ENCODE data around the gene FSTL5. TPM values are rescaled to one million over a fixed set of nuclear protein-coding genes. Genes with fewer than 3 reads are reported as not detected.

Gene FSTL5
- total RNA-seq, 1 donor = not detected

DNA sequence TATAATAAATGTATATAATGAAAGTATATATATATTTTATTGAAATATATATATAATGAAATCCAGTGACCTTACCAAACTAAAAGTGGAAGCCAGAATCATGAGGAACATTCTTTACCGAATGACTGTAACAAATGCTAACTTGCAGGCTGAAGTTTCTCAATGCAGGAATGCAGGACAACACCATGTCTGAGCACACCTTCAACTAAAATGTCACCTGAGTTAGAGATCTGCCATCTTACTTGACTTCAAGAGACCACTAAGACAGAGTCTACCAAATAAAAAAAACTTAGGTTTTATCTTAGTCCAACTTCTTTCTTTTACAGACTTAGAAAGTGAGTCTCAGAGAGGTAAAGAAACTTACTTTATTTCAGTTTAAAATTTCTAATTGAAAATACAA is 176.2 kb downstream of the FSTL5 start:
- Histone ChIP-seq H3K36me3 (ENCODE audit: insufficient read depth, low read length) (no peaks in the 10 kb centered on the region), H3K79me2 (ENCODE audit: insufficient read depth, low read length) (no peaks in the 10 kb centered on the region), H3K9me3 (ENCODE audit: low read depth, low read length) (no peaks in the 10 kb centered on the region), H3K27ac (ENCODE audit: low read depth, low read length) (no peak overlapping the region), H3K4me1 (ENCODE audit: insufficient read depth, low read length) (no peaks in the 10 kb centered on the region), H4K20me1 (ENCODE audit: insufficient read depth, low read length) (no peaks in the 10 kb centered on the region), H3K4me3 (ENCODE audit: insufficient read depth, low read length) (no peak overlapping the region), H3K27me3 (ENCODE audit: insufficient read depth, low read length) (no peaks in the 10 kb centered on the region), H3K4me2 (ENCODE audit: insufficient read depth, low read length) (no peak overlapping the region), H2AFZ (ENCODE audit: low read length) (no peak overlapping the region)
- no peak for DNase-seq (ENCODE audit: insufficient read length, low spot score, missing footprints)
- no peak for TF ChIP-seq CTCF (IDR thresholded peaks at IDR 0.05; ENCODE audit: extremely low read depth, low read depth, low read length)

DNA sequence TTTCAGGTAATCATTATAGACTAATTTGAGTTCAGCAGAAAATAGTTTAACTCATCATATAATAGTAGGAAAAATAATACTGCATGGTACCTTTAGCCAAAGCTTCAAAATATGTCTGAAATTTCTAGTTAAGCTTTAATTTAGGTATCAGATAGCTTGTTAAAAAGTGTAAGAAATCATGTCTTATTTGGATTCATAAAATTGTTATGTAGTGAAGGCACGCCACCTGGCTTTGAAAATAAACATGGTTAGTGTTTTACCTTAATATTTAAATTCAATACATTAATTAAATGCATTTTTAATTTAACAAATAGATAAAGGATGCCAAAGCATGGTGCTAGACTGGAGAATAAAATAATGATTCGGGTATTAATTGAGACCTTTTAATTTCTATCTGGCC is 211.4 kb downstream of the FSTL5 start:
- no peak for TF ChIP-seq CTCF (IDR thresholded peaks at IDR 0.05; ENCODE audit: extremely low read depth, low read depth, low read length)
- no peak for DNase-seq (ENCODE audit: insufficient read length, low spot score, missing footprints)

GRCh38 chr4:161949946-161950725 is 213.7 kb downstream of the FSTL5 start:
- Histone ChIP-seq H3K79me2 (ENCODE audit: insufficient read depth, low read length) (no peaks in the 10 kb centered on the region), H3K36me3 (ENCODE audit: insufficient read depth, low read length) (no peaks in the 10 kb centered on the region), H2AFZ (ENCODE audit: low read length) (no peak overlapping the region), H3K4me1 (ENCODE audit: insufficient read depth, low read length) (no peaks in the 10 kb centered on the region), H3K27ac (ENCODE audit: low read depth, low read length) (no peak overlapping the region), H4K20me1 (ENCODE audit: insufficient read depth, low read length) (no peaks in the 10 kb centered on the region), H3K9me3 (ENCODE audit: low read depth, low read length) (no peaks in the 10 kb centered on the region), H3K4me2 (ENCODE audit: insufficient read depth, low read length) (no peak overlapping the region), H3K4me3 (ENCODE audit: insufficient read depth, low read length) (no peak overlapping the region), H3K27me3 (ENCODE audit: insufficient read depth, low read length) (no peaks in the 10 kb centered on the region)
- TF ChIP-seq CTCF (IDR thresholded peaks at IDR 0.05; ENCODE audit: extremely low read depth, low read depth, low read length) = no peak
- no peak for DNase-seq (ENCODE audit: insufficient read length, low spot score, missing footprints)

More for the DNA sequence above, 211.4 kb downstream of the FSTL5 start:
- Histone ChIP-seq H3K27me3 (ENCODE audit: insufficient read depth, low read length) (no peaks in the 10 kb centered on the region), H4K20me1 (ENCODE audit: insufficient read depth, low read length) (no peaks in the 10 kb centered on the region), H3K4me2 (ENCODE audit: insufficient read depth, low read length) (no peak overlapping the region), H2AFZ (ENCODE audit: low read length) (no peak overlapping the region), H3K4me1 (ENCODE audit: insufficient read depth, low read length) (no peaks in the 10 kb centered on the region), H3K27ac (ENCODE audit: low read depth, low read length) (no peak overlapping the region), H3K79me2 (ENCODE audit: insufficient read depth, low read length) (no peaks in the 10 kb centered on the region), H3K9me3 (ENCODE audit: low read depth, low read length) (no peaks in the 10 kb centered on the region), H3K4me3 (ENCODE audit: insufficient read depth, low read length) (no peak overlapping the region), H3K36me3 (ENCODE audit: insufficient read depth, low read length) (no peaks in the 10 kb centered on the region)

DNA sequence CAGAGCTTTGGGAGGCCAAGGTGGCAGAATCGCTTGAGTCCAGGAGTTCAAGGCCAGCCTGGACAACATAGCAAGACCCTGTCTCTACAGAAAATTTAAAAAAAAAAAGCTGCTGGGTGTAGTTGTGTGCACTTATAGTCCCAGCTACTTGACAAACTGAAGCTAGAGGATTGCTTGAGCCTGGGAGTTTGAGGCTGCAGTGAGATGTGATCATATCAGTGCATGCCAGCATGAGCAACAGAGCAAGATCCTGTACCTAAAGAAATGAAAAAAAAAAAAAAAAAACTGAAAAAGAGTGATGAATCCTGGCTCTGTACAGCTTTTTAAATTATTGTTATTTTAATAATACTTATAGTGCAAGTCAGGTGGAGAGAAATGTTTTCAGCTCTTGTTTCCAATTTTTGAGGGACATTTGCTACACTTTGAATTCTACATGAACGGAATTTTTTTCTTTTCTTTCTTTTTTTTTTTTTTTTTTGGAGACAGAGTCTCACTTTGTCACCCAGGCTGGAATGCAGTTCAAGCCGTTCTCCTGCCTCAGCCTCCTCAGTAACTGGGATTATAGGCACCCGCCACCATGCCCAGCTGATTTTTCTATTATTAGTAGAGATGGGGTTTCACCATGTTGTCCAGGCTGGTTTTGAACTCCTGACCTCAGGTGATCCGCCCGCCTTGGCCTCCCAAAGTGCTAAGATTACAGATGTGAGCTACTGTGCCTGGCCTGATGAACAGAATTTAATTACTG is 215.6 kb downstream of the FSTL5 start:
- TF ChIP-seq CTCF (IDR thresholded peaks at IDR 0.05; ENCODE audit: extremely low read depth, low read depth, low read length) = no peak
- Histone ChIP-seq H3K4me3 (ENCODE audit: insufficient read depth, low read length) (no peak overlapping the region), H3K27me3 (ENCODE audit: insufficient read depth, low read length) (no peaks in the 10 kb centered on the region), H3K27ac (ENCODE audit: low read depth, low read length) (no peak overlapping the region), H3K79me2 (ENCODE audit: insufficient read depth, low read length) (no peaks in the 10 kb centered on the region), H3K9me3 (ENCODE audit: low read depth, low read length) (no peaks in the 10 kb centered on the region), H3K4me1 (ENCODE audit: insufficient read depth, low read length) (no peaks in the 10 kb centered on the region), H2AFZ (ENCODE audit: low read length) (no peak overlapping the region), H3K4me2 (ENCODE audit: insufficient read depth, low read length) (no peak overlapping the region), H3K36me3 (ENCODE audit: insufficient read depth, low read length) (no peaks in the 10 kb centered on the region), H4K20me1 (ENCODE audit: insufficient read depth, low read length) (no peaks in the 10 kb centered on the region)
- DNase-seq (ENCODE audit: insufficient read length, low spot score, missing footprints) = no peak

Measured in osteoblast (primary cell).